HL-60 (cell line): ENCODE data around the gene ZDHHC9.

ENCODE experiments used
- GABPA ChIP-seq: IDR thresholded peaks from 2 replicates; pipeline ENCODE4 v1.6.1; 2012; ENCODE audit warnings: low read depth
- POLR2AphosphoS5 ChIP-seq: IDR thresholded peaks from 2 replicates; pipeline ENCODE4 v1.6.1; 2012; ENCODE audit warnings: low read depth
- SPI1 ChIP-seq: IDR thresholded peaks from 2 replicates; pipeline ENCODE4 v1.6.1; 2012; ENCODE audit warnings: low read depth, mild to moderate bottlenecking, borderline replicate concordance
- TF ChIP-seq, protein P1 (sequence below): IDR thresholded peaks from one replicate; pipeline ENCODE4 v1.5.1; 2011; ENCODE audit warnings: low read length, control low read depth, inconsistent platforms; ENCODE audit not compliant: insufficient read depth

DNA sequence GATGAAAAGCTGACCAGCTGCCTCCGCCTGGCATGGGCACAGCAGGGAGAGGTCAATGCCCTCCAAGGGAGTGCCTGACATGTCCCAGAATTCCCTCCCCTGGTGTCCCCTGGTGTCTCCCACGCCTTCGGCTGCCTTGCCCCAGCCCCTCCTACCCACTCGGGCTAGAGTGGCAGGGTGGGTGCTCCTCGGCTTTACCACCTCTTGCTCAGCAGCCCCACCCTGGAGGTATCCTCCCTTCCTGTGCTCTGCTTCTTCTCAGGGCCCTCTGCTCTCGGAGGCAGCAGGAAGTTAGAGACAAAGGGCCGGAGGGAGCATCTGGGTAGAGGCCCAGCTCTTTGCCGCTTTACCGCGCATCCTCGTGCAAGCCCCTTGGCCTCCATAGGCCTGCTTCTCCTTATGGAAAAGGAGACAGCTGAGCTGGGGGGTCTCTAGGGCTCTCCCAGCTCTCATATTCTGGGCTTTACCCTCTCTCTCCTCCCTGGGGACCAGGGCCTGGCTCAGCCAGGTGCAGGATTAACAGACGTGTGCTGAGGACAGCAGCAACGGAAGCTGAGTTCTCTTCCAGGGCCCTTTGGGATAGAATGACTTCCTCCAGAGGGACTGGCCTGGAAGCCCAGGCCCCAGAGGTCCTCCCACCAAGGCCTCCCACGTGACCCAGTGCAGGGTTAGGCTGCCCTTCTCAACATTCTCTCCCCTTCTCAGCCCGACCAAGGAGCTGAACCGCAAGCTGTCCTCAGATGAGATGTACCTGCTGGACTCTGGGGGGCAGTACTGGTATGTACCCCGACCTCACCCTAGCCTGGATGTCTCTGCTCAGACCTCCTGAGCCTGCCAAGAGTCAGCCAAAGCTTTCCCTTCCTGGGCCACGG, 87.7 kb downstream of the ZDHHC9 start:
- TF ChIP-seq, protein P1, sequence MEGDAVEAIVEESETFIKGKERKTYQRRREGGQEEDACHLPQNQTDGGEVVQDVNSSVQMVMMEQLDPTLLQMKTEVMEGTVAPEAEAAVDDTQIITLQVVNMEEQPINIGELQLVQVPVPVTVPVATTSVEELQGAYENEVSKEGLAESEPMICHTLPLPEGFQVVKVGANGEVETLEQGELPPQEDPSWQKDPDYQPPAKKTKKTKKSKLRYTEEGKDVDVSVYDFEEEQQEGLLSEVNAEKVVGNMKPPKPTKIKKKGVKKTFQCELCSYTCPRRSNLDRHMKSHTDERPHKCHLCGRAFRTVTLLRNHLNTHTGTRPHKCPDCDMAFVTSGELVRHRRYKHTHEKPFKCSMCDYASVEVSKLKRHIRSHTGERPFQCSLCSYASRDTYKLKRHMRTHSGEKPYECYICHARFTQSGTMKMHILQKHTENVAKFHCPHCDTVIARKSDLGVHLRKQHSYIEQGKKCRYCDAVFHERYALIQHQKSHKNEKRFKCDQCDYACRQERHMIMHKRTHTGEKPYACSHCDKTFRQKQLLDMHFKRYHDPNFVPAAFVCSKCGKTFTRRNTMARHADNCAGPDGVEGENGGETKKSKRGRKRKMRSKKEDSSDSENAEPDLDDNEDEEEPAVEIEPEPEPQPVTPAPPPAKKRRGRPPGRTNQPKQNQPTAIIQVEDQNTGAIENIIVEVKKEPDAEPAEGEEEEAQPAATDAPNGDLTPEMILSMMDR, result no peak
- TF ChIP-seq POLR2AphosphoS5 (no peak), GABPA (no peak), SPI1 (no peak)
